ENCODE data around the gene C1QB. TPM values are rescaled to one million over a fixed set of nuclear protein-coding genes. Genes with fewer than 3 reads are reported as not detected.
A peak's percentile ranks its signal among the peaks of the same experiment; 100 is the strongest.

The C1QB gene
- total and polyA plus RNA-seq, 2 experiments from 2014 or later = not detected

- TF ChIP-seq, protein P1, sequence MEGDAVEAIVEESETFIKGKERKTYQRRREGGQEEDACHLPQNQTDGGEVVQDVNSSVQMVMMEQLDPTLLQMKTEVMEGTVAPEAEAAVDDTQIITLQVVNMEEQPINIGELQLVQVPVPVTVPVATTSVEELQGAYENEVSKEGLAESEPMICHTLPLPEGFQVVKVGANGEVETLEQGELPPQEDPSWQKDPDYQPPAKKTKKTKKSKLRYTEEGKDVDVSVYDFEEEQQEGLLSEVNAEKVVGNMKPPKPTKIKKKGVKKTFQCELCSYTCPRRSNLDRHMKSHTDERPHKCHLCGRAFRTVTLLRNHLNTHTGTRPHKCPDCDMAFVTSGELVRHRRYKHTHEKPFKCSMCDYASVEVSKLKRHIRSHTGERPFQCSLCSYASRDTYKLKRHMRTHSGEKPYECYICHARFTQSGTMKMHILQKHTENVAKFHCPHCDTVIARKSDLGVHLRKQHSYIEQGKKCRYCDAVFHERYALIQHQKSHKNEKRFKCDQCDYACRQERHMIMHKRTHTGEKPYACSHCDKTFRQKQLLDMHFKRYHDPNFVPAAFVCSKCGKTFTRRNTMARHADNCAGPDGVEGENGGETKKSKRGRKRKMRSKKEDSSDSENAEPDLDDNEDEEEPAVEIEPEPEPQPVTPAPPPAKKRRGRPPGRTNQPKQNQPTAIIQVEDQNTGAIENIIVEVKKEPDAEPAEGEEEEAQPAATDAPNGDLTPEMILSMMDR (IDR thresholded peaks at IDR 0.05; ENCODE audit: low read depth, low read length) = no peak
- Histone ChIP-seq H3K27ac (no peak overlapping the region), H3K4me3 (no peak overlapping the region)
These were observed 9.1 kb upstream of the C1QB start for GRCh38 chr1:22643928-22644327.

GRCh38 chr1:22645931-22646330 lies 7.1 kb upstream of the C1QB start:
- Histone ChIP-seq H3K27ac (no peak overlapping the region), H3K36me3 (no peaks in the 10 kb centered on the region), H3K27me3 (peaks cover 26% of the 10 kb centered on the region), H3K4me3 (no peak overlapping the region), H3K9me3 (ENCODE audit: low read depth) (no peaks in the 10 kb centered on the region), H3K4me1 (ENCODE audit: low read depth) (no peaks in the 10 kb centered on the region)
- no peak for DNase-seq (ENCODE audit: low read depth in 1 of 2, low spot score in 1 of 2)
- TF ChIP-seq, protein P1 (IDR thresholded peaks at IDR 0.05; ENCODE audit: low read depth, low read length) = no peak

More at GRCh38 chr1:22643928-22644327, 9.1 kb upstream of the C1QB start:
- Histone ChIP-seq H3K9me3 (ENCODE audit: low read depth) (no peaks in the 10 kb centered on the region), H3K36me3 (no peaks in the 10 kb centered on the region), H3K4me1 (ENCODE audit: low read depth) (no peaks in the 10 kb centered on the region), H3K27me3 (peaks cover 26% of the 10 kb centered on the region)
- no peak for DNase-seq (ENCODE audit: low read depth in 1 of 2, low spot score in 1 of 2)

DNA sequence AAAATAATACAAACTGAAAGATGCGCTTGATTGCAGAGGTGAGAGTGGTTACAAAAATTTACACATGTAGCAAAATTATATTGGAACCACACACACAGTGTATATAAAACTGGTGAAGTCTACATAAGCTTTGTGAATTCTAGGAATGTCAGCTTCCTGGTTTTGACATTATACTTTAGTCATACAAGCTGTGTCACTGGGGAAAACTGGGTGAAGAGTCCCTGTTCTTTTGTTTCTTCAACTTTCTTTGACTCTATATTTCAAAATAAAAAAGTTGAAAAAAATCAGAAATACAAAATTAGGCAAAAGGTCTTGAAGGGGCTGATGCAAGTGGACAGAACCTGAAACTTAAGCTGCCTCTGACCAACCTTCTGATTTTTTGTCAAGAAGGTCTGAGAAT lies 6.7 kb upstream of the C1QB start:
- DNase-seq (ENCODE audit: low read depth in 1 of 2, low spot score in 1 of 2) = peak in 1 of 2 donors; percentile 35
- Histone ChIP-seq H3K4me3 (no peak overlapping the region), H3K27ac (no peak overlapping the region), H3K4me1 (ENCODE audit: low read depth) (no peaks in the 10 kb centered on the region), H3K27me3 (peaks cover 26% of the 10 kb centered on the region), H3K9me3 (ENCODE audit: low read depth) (no peaks in the 10 kb centered on the region), H3K36me3 (no peaks in the 10 kb centered on the region)
- TF ChIP-seq, protein P1 (IDR thresholded peaks at IDR 0.05; ENCODE audit: low read depth, low read length) = no peak

DNA sequence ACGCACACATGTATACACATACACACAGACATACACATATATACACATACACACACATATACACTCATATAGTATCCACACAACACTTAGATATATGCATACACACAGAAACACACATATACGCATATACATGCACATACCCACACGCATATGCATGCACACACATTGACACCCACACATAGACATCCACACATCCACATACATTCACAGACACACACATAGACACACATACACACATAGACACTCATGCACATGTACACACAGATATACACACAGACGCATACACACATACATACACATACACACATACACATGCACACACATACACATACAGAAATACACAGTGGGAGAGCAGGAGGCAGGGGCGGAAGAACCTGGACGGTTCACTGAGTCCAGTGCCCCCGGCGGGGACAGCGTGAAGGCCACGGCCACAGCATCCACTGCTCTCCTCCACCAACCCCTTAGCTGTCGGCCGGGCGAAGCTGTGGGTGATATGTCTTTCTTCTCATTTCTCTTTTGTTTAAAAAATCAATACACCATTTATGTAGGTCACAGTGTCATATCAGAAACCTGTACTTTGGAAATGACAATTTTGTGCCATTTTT lies 2.8 kb upstream of the C1QB start:
- Histone ChIP-seq H3K4me3 (no peak overlapping the region), H3K27me3 (peaks cover 14% of the 10 kb centered on the region), H3K27ac (no peak overlapping the region), H3K9me3 (ENCODE audit: low read depth) (no peaks in the 10 kb centered on the region), H3K36me3 (no peaks in the 10 kb centered on the region), H3K4me1 (ENCODE audit: low read depth) (no peaks in the 10 kb centered on the region)
- DNase-seq (ENCODE audit: low read depth in 1 of 2, low spot score in 1 of 2) = no peak
- TF ChIP-seq, protein P1 (IDR thresholded peaks at IDR 0.05; ENCODE audit: low read depth, low read length) = no peak

DNA sequence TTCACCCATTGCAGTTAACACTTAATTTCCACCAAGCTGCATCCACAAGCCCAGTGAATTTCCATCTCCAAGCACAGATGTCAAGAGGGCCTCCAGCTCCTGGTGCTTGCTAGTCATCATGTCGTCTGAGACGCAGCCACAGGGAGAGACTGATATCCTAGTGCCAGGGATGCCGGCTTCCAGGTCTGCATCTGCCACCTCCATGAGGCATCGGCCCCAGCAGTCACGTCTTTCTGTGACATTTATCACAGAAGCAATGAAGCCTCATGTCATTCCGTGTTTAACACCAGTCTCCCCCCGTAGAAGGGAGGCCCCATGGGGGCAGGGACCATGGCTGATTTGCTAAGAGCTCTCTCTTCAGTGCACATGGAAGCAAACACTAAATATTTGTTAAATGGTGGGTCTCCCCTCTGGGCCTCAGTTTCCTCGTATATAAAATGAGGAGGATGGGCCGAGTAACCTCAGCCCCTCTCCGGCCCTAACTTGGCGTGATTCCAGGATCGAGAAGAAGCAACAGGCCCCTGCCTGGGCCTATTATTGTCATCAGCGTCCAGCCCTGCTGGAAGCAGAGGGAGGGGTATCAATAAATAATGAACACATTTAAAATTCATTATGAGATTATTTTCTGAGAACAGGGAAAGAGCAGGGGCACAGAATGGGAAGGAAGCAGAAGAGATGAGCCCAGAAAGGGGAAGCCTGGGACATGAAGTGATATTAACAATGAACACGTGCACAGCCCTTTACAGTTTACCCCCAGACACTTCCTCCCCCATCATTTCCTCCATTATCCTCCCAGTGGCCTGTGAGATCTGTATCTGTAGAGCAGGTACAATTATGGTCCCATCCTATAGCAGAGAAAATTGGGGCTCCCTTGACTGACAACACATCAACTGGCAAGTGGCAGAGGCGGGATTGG lies 837 bp upstream of the C1QB start:
- H3K4me1 ChIP-seq (ENCODE audit: low read depth) = no peaks in the 10 kb centered on the region
- TF ChIP-seq, protein P1 (IDR thresholded peaks at IDR 0.05; ENCODE audit: low read depth, low read length) = no peak
- H3K9me3 ChIP-seq (ENCODE audit: low read depth) = no peaks in the 10 kb centered on the region

More for the DNA sequence above, 837 bp upstream of the C1QB start:
- no peak overlapping the region for H3K4me3 ChIP-seq
- DNase-seq (ENCODE audit: low read depth in 1 of 2, low spot score in 1 of 2) = no peak
- H3K27me3 ChIP-seq = peaks cover 6% of the 10 kb centered on the region
- H3K27ac ChIP-seq = no peak overlapping the region
- no peaks in the 10 kb centered on the region for H3K36me3 ChIP-seq

Measured in cardiac muscle cell (in vitro differentiated cells and primary cell).